Brain pericyte (primary cell): ENCODE data around the gene TREM1.
"Not testable (repeated sequence)": the region's sequence is repeated elsewhere in the genome, so short reads cannot be mapped to it uniquely, and the experiment has no call there.

Experiments
- DNase-seq: peaks from one replicate; pipeline ENCODE4 v3.0.0-alpha.2; 2012; ENCODE audit warnings: low read depth, low spot score

Gene TREM1

DNA sequence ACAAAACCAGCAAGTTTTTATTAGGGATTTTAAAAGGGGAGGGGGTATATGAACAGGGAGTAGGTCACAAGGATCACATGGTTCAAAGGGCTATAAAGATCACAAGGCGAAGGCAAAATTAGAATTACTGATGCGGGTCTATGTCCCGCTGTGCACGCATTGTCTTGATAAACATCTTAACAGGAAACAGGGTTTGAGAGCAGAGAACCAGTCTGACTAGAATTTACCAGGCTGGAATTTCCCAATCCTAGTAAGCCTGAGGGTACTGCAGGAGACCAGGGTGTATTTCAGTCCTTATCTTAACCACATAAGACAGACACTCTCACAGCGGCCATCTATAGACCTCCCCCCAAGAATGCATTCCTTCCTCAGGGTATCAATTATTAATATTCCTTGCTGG lies 10.8 kb upstream of the TREM1 start:
- DNase-seq = not testable (repeated sequence)

DNA sequence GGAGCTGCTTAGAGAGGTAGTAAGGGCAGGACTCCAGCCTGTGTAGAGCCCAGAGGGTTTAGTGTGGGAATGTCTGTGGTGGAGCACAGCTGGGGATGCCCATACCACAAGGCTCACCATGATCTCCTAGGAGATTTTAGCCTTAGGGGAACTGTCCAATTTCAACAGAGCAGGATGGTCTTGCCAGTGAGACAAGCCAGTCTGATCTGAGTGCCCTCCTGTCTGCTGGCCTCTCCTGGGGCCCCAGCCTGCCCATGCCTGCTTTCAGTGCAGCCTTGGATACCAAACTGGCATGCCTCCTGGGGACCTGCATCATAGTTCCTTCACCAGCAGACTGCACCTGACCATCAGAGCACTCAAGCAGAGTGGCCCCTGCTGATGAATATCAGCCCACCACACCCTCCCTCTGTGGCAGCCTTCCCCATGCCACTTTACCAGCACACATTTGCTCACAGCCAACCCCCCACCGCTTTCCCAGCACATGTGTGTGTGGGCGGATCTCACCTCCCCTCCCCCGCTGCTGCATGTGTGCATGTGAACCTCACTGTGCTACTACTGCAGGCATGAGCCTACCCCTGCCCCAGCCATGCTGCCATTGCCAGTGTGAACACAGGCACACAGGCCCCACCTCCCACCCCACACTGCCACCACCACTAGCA lies 7.9 kb upstream of the TREM1 start:
- no peak for DNase-seq

DNA sequence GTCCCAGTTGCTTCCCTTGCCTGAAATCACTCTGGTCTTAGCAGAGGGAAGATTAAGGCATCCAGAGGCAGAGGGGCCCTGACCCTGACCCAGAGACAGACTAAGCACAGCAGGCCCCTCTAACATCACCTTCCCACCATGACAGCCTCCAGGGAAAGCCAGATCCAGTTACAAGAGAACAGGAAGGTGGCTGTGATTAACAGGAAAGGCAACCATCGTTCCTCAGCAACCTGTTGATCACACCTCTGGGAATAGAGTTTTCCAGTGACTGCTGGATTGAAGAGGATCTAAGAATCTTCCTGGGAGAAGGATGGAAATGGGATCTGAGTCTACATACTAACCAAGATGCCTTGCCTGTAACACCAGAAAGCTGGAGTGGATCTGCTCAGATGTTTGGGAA lies 5.2 kb upstream of the TREM1 start:
- DNase-seq = no peak

DNA sequence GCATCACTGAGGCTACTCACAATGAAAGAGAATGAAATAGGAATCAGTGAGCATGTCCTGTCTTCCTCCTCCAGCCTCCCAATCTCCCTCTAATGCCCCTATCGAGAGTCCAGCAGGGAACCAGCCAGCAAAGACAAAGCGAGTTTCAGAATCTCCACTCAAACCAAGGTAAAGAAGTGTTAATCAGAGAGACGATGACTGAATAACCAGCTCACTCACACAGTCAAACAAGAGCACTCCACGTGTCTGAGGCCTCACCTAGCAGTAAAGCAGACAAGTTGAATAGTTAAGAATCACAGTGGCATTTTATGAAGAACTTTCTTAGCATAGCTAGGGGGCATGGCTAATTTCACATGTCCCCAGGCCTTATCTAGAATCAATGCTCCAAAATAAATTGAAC lies 3.3 kb upstream of the TREM1 start:
- DNase-seq = no peak

DNA sequence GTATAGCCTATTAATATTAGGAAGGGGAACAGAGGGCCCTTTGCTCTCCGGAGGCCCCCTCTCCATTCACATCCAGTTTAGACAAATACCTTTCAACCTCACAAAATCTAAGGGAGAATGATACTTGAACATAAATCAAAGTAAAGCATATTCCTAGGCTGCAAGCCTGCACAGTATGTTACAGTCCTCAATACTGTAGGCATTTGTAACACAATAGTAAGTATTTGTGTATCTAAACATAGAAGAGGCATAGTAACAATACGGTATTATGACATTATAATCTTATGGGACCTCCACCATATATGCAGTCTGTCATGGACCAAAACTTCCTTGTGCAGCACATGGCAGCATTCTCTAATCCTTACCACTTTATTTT lies 2.3 kb upstream of the TREM1 start:
- DNase-seq = no peak

DNA sequence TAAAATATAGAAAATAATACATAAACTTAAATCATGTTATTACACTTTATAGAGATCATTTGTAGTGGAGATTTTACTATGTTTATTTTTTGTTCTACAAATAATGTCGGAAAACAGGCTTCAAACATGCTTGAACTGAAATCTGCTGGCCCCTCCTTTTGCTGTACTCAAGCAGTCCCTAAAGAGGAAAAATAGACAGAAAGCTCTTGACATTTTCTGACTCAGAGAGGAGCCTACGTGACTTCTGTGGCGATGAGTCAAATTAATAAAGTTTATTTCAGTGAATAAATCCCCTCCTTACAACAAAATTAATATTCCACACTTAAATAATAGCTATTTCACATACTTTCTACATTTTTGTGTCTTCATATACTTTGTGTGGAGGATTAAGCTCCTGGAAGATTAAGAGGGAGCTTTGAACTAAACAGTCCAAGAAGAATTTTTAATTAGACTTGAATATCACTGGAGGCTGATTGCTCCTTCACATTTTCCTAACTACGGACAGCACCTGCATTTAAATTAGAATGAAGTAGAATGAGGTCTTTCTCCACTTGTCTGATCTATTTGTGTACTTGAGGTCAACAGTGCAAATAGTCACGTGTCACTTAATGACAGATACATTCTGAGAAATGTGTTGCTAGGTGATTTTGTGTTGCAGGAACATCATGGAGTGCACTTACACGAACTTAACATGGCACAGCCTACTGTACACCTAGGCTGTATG lies 1.7 kb upstream of the TREM1 start:
- DNase-seq = no peak

DNA sequence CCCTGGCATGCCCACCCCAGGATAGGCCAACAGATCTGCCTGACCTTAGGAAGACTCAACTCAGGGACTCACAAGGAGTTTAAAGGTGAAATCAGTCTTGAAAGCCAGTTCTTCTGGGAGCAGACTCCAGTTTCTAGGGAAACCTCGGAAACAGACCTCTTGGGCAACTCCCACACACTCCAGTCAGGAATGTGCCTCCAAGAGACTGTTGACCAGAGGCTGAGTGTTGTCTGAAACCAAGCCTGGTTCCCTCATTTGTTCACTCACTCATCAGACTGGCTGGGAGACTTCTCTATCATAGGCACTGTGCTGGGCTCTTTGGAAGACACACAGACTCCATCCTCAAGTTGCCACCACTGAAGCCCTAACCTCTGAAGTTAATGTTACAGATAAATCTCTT lies 1.8 kb downstream of the TREM1 start:
- no peak for DNase-seq

DNA sequence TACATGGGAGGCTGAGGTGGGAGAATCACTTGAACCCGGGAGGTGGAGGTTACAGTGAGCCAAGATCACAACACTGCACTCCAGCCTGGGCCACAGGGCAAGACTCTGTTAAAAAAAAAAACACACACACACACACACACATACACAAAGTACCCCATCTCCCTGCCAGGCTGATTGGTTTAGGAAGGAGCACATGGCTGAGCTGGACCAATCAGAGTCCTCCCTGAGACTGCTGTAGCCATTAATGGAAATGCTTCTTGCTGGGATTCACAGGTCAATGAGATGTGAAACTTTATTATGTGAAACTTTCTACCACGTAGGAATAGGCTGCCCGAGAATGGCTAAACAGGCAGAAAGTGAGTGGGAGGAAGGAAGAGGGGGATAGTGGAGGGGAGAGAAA lies 2.9 kb downstream of the TREM1 start:
- DNase-seq = no peak

DNA sequence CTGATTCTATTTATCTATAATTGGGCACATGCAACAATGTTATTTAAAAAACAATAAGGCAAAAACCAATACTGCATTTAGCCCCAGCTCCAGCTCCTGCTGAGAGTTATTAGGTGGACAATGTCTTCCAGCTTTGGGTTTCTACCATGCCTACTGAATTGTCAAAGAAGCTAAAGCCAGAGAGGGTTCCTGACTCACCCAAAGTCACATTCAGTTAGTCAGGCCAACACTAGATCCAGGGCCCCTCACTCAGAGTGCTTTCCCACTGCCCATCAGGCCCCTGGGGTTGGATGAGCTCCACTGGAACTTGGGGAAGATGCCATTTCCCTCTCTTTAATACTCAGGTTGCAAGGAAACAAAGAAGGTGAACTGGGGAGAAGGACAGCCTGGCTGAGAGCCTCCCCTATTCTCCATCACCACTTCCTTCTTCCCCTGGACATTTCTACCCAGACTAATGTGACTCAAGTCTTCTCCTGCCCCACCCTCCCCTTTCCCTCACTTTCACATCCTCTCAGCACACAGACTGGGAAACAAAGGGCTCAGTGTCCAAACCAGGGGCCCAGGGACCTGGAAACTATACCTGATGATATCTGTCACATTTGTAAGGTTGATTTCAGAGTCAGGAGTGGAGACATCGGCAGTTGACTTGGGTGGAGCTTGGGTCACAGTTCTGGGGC lies 6.0 kb downstream of the TREM1 start:
- no peak for DNase-seq

DNA sequence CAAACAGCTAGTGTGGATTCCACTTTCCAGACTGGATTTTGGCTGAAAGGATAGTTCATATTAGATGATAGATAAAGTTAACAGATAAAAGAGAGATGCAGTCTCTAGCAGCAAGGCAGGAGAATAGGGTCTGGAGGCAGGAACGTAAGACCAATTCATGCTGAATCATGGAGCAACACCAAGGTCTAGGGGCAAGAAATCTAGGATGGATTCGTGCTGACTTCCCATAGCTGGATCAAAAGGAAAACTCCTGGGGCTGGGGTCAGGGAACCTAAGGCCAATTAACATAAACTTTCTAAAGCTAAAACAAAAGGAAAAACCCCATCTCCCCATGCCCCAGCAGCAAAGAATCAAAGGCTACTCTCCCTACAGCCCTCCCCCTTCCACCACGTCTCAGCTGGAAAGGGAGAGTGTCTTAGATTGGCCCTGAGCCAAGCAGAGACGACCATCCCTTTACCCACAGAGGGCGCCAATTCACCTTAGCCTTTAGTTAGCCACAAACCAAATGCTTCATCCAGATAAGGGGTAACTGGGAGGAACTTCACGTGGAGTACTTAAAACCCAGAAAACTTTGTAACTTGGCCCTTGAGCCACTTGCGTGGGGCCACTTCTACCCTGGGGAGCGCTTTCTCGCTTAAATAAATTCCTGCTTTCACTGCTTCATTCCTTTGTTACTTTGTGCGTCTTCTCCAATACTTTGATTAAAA lies 7.6 kb downstream of the TREM1 start:
- DNase-seq = no peak

DNA sequence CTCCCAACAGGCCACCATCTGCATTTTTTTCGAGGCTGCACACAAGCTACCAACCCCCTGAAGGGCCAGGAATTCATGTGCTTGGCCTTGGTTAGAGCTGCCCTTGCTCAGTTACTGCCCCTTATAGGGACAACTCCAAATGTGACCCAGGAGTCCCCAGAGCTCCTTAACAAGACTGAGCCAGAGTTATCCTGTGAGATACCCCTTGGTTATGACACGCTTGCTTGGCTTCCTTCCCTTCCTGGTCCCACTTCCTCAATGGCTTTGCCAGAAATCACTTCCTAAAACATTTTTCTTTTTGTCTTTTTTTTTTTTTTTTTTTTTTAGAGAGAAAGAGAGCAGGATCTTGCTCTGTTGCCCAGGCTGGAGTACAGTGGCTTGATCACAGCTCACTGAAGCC lies 8.9 kb downstream of the TREM1 start:
- DNase-seq = no peak

DNA sequence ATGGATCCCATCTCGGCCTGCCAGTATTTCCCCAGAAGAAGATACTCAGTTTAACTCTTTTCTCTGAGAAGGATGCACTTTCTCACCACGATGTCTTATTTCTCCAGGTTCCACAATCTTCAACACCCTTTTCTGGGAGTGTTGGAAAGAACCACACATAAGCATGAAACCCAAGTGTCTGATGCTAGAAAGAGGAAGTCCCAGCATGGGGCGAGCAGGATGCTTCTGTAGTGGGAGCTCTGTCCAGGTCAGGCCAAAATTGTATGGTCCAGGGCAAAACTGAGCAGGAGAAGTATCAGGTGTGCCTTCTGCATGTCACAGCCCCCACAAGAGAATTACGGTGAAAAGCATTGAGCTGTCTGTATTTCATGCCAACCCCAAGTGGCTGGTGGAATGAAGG lies 11.0 kb downstream of the TREM1 start:
- no peak for DNase-seq

DNA sequence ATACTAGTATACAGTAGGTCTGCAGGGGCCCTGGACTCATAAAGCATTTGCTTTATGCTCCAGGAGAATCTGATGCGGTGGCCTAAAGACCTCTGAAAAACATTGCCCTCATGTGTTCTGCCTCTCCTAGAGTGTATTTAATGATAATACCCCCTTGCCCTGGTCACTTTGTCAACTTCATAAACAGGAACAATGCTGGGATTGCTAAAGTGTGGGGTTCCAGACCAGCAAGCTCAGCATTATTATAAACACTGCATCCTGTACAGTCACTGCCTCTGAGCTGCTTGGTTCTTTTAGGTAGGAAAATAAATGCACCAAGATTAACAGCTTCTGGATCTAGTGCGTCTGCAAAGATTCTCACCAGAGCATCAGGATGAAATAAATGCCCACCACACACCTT lies 12.2 kb downstream of the TREM1 start:
- DNase-seq = no peak

DNA sequence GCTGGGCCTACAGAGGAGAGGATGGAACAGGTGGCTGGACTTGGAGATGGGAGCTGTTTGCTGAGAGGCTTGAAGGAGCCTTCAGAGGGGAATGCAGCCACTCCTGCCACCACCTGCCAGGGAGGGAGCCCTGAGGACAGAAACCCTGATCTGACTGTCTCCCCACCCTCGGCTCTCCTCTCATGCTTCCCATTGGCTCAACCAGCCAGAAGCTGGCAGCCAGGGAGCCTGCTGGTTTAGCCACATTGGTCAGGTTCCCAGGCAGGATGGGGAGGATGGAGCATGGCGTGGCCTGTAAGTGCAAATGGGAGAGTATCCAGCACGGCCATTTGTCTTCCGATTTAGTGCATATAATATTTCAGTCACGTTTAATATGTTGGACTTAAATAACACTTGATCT lies 12.8 kb downstream of the TREM1 start:
- no peak for DNase-seq

DNA sequence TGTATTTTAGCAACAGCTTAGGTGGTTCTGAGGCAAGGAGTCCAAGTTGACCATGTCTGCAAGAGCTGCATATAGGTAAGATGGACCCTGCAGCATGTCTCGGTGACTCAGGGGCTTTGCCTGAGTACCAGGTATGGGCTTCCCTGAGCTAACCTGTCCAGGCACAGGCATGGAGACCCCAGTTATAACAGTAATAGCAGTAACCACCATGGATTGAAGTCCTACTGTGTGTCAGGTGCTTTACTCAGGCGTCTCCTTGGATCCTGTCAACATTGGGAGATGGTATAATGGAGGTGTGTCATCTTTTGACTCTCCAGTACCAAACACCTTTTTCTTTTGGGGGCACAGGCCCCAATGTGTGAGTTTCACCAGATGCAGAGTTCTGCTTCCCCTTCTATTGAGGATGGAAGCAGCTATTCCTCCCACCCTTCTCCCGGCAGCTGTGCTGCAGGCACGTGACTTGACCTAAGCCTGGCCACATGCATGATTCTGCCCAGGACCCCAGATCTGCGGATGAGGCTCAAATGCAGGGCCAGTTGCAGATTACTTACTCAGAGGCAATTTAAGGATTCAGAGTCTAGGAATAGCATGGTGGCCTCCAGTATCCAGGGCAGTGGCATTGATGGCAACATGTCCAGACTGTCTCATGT lies 13.8 kb downstream of the TREM1 start:
- DNase-seq = no peak

DNA sequence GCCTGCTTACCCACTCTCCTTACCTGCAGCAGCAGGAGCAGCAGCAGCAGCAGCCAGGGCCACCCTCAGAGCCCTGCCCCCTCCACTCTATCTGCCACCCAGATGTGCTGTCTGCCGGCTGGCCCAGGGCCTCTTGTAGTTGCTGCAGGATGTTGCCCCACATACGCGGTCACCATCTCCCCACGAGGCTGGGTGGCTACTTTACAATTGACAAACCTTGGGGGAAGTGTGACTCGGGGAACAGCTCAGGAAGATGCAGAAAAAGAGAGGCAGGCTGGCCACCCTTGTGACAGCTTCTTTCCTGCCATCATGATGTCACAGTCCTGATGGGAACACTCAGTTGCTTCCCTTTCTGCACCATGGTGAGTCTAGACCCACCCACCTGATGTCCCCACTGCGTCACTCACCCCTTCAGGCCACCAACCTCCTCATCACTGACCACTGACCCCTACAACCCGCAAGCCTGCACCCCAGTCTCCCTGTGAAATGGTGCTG lies 14.5 kb downstream of the TREM1 start:
- no peak for DNase-seq

DNA sequence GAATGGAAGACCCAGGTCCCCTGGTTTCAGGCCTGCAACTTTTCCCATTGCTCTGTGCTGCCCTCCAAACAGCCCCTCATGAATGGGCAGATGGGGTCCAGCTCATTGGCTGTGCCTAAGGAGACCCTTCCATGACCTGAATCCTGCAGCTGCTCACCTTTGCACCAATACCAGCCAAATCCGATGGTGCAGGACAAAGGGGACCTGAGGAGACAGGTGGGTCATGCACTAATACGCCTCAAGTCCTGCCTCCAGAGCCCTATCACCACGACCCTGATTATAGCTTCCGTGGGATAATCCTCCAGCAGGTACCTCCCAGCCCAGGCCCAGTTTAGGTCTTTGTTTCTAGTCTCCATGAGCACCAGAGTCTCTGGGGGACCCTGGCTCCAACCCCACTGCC lies 16.8 kb downstream of the TREM1 start:
- no peak for DNase-seq

DNA sequence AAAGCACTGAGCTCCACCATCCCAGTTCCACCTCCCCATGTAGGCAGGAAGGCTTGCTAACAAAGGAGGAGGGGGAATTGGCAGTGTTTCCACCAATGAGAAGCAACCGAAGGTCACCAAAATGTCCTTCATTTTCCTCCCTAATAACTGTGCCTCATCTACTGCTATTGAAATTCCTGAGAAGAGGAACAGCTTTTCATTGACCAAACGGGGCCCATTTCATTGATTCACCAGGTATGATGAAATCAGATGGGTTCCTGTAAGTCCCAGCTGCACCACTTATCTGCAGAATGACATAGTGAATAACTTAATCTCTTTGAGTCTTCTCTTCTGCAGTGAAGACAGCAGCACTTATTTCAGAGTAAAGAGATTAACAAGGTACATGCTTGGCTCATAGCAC lies 17.3 kb downstream of the TREM1 start:
- no peak for DNase-seq

DNA sequence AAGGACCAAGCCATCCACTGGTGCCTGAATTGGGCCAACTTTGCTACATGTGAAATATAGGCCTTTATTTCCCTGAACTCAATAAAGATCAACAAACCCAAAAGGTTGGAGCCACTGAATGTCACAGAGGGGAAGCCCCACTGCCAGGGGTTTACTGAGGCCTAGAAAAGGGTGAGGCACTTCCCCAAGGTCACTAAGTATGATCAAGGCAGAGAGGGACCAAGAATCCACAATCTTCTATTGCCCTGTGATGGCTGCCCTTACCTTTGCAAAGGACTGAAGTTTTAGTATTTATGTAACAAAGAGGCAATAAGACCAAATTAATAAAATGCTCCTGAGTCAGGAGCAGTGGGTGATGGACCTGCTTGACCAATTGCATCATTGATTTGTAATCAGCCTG lies 18.0 kb downstream of the TREM1 start:
- DNase-seq = no peak

DNA sequence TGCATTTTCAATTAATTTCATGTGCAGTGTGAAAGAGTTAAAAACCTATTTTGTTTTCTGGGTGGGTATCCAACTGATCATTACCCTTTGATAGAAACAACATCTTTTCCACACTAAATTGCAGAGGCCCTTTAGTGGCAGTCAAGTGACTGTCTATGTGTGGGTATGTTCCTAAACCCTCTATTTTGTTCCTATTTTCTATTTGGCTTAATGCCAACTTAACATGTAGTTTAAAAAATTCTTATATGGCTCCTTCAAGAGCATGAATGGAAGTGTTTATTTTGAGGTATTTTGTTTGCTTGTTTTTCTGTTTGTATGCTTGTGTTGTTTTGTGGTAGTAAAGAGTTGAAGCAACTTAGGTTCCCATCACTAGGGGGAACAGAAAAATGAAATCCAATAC lies 19.9 kb downstream of the TREM1 start:
- no peak for DNase-seq

DNA sequence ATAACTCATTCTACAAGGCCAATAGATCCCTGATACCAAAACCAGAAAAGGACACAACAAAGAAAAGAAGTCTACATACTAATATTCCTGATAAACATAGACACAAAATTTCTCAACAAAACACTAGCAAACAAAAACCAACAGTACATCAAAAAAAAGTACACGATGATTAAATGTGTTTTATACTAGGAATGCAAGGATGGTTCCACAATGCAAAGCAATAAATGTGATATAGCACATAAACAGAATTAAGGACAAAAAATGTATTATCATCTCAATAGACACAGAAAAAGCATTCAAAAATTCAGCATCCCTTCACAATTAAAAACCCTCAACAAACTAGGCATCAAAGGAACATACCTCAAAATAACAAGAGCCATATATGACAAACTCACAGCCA lies 23.2 kb downstream of the TREM1 start:
- no peak for DNase-seq

DNA sequence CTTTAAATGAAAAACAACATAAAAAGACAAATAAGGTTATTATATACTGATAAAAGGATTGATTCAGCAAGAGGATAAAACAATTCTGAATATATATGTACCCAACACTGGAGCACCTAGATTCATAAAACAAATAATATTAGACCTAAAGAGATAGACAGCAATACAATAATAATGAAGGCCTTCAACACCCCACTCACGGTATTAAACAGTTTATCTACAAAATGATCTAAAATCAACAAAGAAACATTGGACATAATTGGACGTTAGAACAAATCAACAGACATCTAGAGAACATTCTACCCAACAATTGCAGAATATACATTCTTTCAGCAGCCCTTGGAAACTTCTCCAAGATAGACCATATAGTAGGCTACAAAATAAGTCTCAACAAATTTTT lies 24.1 kb downstream of the TREM1 start:
- DNase-seq = no peak
